HEK293 (cell line): Measurements from ENCODE around the gene ERGIC1.

Source experiments
- ELK4 ChIP-seq: IDR thresholded peaks from 2 replicates; pipeline ENCODE4 v1.6.1; 2011; ENCODE audit warnings: mild to moderate bottlenecking, low read depth, low read length, borderline replicate concordance
- ZBTB26 ChIP-seq: fragments of 450-650 bp; formaldehyde crosslinking; optimal IDR thresholded peaks from 2 replicates; pipeline ENCODE3; 2016; ENCODE audit warnings: missing biosample characterization, mild to moderate bottlenecking, missing genetic modification characterization

GRCh38 chr5:172950176-172950965 lies 116.3 kb downstream of the ERGIC1 start:
- TF ChIP-seq ELK4 (no peak), ZBTB26 (no peak)
